IMR-90 (cell line): ENCODE data around the gene GLG1. TPM values are rescaled to one million over a fixed set of nuclear protein-coding genes. Genes with fewer than 3 reads are reported as not detected.
"Not testable (repeated sequence)": the region's sequence is repeated elsewhere in the genome, so short reads cannot be mapped to it uniquely, and the experiment has no call there.

Source experiments
- ATAC-seq: fragments of 200-7000 bp; cut with Tn5 transposase; 2 replicates; pipeline ENCODE4 v1.9.1; 2020; ENCODE audit warnings: low read depth, mild to moderate bottlenecking, moderate library complexity
- BruUV-seq: library from RNA; stranded (reverse); fragments of 400-500 nt; replicated peaks from 2 replicates; lab custom pipeline; 2021; lab: Mats Ljungman, UMichigan
- CTCF ChIA-PET: fragments of 300-600 bp; formaldehyde crosslinking; extraction: SDS; loops from one replicate; lab custom pipeline; 2021; ENCODE audit warnings: antibody characterized with exemption; lab: Yijun Ruan, JAX
- POLR2A ChIA-PET: fragments of 300-600 bp; sonication (Branson Sonifier 250); formaldehyde crosslinking; loops from one replicate; lab custom pipeline; 2022; ENCODE audit warnings: antibody characterized with exemption; ENCODE audit not compliant: unreplicated experiment; lab: Charles Lee
- DNase-seq: peaks from one replicate; pipeline ENCODE4 v3.0.0; 2013
- H2AFZ ChIP-seq: replicated peaks from 2 replicates; pipeline ENCODE3; 2013; ENCODE audit warnings: low read length, mild to moderate bottlenecking; ENCODE audit not compliant: poor library complexity
- H2AK5ac ChIP-seq: 2 replicates; pipeline ENCODE4 v1.6.1; 2013; ENCODE audit warnings: low read depth, low read length, inconsistent platforms
- H2AK9ac ChIP-seq: replicated peaks from 2 replicates; pipeline ENCODE3; 2013; ENCODE audit warnings: mild to moderate bottlenecking, low read depth, low read length, moderate library complexity; ENCODE audit not compliant: poor library complexity
- H2BK120ac ChIP-seq: 2 replicates; pipeline ENCODE4 v1.6.1; 2013; ENCODE audit warnings: low read depth, low read length, inconsistent platforms
- H2BK15ac ChIP-seq: 3 replicates; pipeline ENCODE4 v1.6.1; 2013; ENCODE audit warnings: low read depth, low read length, inconsistent platforms
- H2BK20ac ChIP-seq: 2 replicates; pipeline ENCODE4 v1.6.1; 2013; ENCODE audit warnings: low read depth, mild to moderate bottlenecking, inconsistent platforms, low read length, moderate library complexity
- H2BK5ac ChIP-seq: 2 replicates; pipeline ENCODE4 v1.6.1; 2013; ENCODE audit warnings: mild to moderate bottlenecking, low read depth, low read length, inconsistent platforms; ENCODE audit not compliant: poor library complexity, severe bottlenecking
- H3K14ac ChIP-seq: replicated peaks from 2 replicates; pipeline ENCODE4 v1.6.1; 2013; ENCODE audit warnings: low read depth, low read length, inconsistent platforms
- H3K18ac ChIP-seq: 2 replicates; pipeline ENCODE4 v1.6.1; 2013; ENCODE audit warnings: low read depth, low read length, control low read depth
- H3K23ac ChIP-seq: 2 replicates; pipeline ENCODE4 v1.6.1; 2013; ENCODE audit warnings: low read depth, low read length, inconsistent platforms
- H3K27ac ChIP-seq: 2 replicates; pipeline ENCODE4 v1.5.1; 2013; ENCODE audit warnings: mild to moderate bottlenecking, control low read depth, low read length; ENCODE audit not compliant: insufficient read depth
- H3K27me3 ChIP-seq: 2 replicates; pipeline ENCODE4 v1.6.1; 2013; ENCODE audit warnings: low read length; ENCODE audit not compliant: control insufficient read depth, insufficient read depth
- H3K36me3 ChIP-seq: 2 replicates; pipeline ENCODE4 v1.6.1; 2013; ENCODE audit warnings: low read length, mixed read lengths; ENCODE audit not compliant: control insufficient read depth, insufficient read depth
- H3K4ac ChIP-seq: 2 replicates; pipeline ENCODE4 v1.6.1; 2013; ENCODE audit warnings: low read depth, low read length, inconsistent platforms
- H3K4me1 ChIP-seq: 2 replicates; pipeline ENCODE4 v1.6.1; 2013; ENCODE audit warnings: low read length, mixed read lengths; ENCODE audit not compliant: control insufficient read depth, insufficient read depth
- H3K4me2 ChIP-seq: 2 replicates; pipeline ENCODE4 v1.6.1; 2013; ENCODE audit warnings: low read depth, mild to moderate bottlenecking, control low read depth, low read length, moderate library complexity
- H3K4me3 ChIP-seq: 2 replicates; pipeline ENCODE4 v1.5.1; 2013; ENCODE audit warnings: low read depth, mild to moderate bottlenecking, control low read depth, low read length, moderate library complexity; ENCODE audit not compliant: insufficient read depth
- H3K56ac ChIP-seq: 2 replicates; pipeline ENCODE4 v1.6.1; 2013; ENCODE audit warnings: low read length, inconsistent platforms; ENCODE audit not compliant: insufficient read depth; ENCODE audit errors: extremely low read depth
- H3K79me1 ChIP-seq, 2 experiments: 2 replicates each; pipeline ENCODE4 v1.6.1; 2013; ENCODE audit warnings: low read length in 2 of 2, inconsistent platforms in 1 of 2, low read depth in 1 of 2
- H3K9ac ChIP-seq: 2 replicates; pipeline ENCODE4 v1.6.1; 2013; ENCODE audit warnings: low read depth, low read length, control low read depth
- H3K9me1 ChIP-seq: 2 replicates; pipeline ENCODE4 v1.6.1; 2013; ENCODE audit warnings: low read length, inconsistent platforms; ENCODE audit not compliant: insufficient read depth
- H3K9me3 ChIP-seq: 2 replicates; pipeline ENCODE4 v1.6.1; 2013; ENCODE audit warnings: low read length; ENCODE audit not compliant: control insufficient read depth, insufficient read depth
- H4K20me1 ChIP-seq: 2 replicates; pipeline ENCODE4 v1.6.1; 2013; ENCODE audit warnings: low read length, inconsistent platforms; ENCODE audit not compliant: insufficient read depth
- H4K5ac ChIP-seq: 2 replicates; pipeline ENCODE4 v1.6.1; 2013; ENCODE audit warnings: mild to moderate bottlenecking, low read depth, low read length, control low read depth
- H4K8ac ChIP-seq, 2 experiments: 2 replicates each; pipeline ENCODE4 v1.6.1; 2013; ENCODE audit warnings: low read depth in 2 of 2, low read length in 2 of 2, control low read depth in 1 of 2, inconsistent platforms in 1 of 2
- H4K91ac ChIP-seq: 2 replicates; pipeline ENCODE4 v1.6.1; 2013; ENCODE audit warnings: low read depth, low read length, inconsistent platforms; ENCODE audit not compliant: insufficient read depth
- MAFK ChIP-seq: IDR thresholded peaks from 2 replicates; pipeline ENCODE4 v1.6.1; 2012; ENCODE audit warnings: low read depth, low read length, improper control_type of control experiment
- WGBS, 2 experiments: methylation state at CpG; one replicate each; pipeline versions ENCODE4 v1.1.5 to v1.1.7; 2013; ENCODE audit warnings: missing lambda C conversion rate in 2 of 2; ENCODE audit not compliant: insufficient read length in 1 of 2; ENCODE audit errors: extremely low coverage in 2 of 2; 5-methylcytosine and 5-hydroxymethylcytosine counted together
- dilution Hi-C: fragments of 300-500 bp; cut with HindIII; formaldehyde crosslinking; loops from one replicate; pipeline ENCODE4 v1.14.3; 2018; ENCODE audit warnings: low sequenced_read_pairs; ENCODE audit not compliant: unreplicated experiment
- in situ Hi-C: fragments of 300-500 bp; cut with MboI; formaldehyde crosslinking; loops from 3 replicates; pipeline ENCODE4 v1.14.3; 2019; ENCODE audit warnings: low sequenced_read_pairs, inconsistent platforms, mixed read lengths
- intact Hi-C: fragments of 100-400 bp; cut with micrococcal nuclease; formaldehyde crosslinking; loops from 2 replicates; pipeline ENCODE4 v1.10.0; 2022
- polyA plus RNA-seq, 3 experiments: library from polyadenylated mRNA; depleted of rRNA; stranded (reverse); fragments of >200 nt; gene quantifications; 2 replicates each; pipeline ENCODE4 v1.2.3, GENCODE V29; 2012; ENCODE audit warnings: low replicate concordance in 1 of 3
- total RNA-seq: library from RNA; depleted of rRNA; stranded (reverse); fragments of >200 nt; gene quantifications from 2 replicates; pipeline ENCODE4 v1.2.3, GENCODE V29; 2012

Gene GLG1
- total and polyA plus RNA-seq, 2 of the 4 experiments (the other 2 are of a cell fraction): 91.0 to 107 TPM

DNA sequence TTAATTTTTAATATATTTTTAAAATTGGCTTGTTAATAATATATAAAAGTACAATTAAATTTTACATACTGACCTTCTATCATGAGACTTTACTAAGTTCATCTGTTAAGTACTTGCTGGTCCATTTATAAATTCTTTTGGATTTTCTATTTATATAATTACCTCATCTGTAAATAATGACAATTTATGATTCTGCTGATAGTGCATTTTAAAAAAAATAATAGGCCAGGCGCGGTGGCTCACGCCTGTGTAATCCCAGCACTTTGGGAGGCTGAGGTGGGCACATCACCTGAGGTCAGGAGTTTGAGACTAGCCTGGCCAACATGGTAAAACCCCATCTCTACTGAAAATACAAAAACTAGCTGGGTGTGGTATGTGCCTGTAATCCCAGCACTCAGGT is 83.2 kb downstream of the GLG1 start:
- H4K5ac ChIP-seq, H2BK20ac ChIP-seq, H3K9ac ChIP-seq, DNase-seq, H3K9me1 ChIP-seq, H2BK120ac ChIP-seq, CTCF ChIA-PET, H2BK5ac ChIP-seq, H2AK9ac ChIP-seq, H4K91ac ChIP-seq, H3K4me3 ChIP-seq, H3K4me2 ChIP-seq, H2AK5ac ChIP-seq, H3K18ac ChIP-seq, dilution Hi-C loops, H3K23ac ChIP-seq, BruUV-seq, H3K56ac ChIP-seq, H3K36me3 ChIP-seq, H2BK15ac ChIP-seq, H4K20me1 ChIP-seq, ATAC-seq, in situ Hi-C loops, H4K8ac ChIP-seq, H3K14ac ChIP-seq, H3K4ac ChIP-seq, H2AFZ ChIP-seq, H3K27me3 ChIP-seq, H3K27ac ChIP-seq, intact Hi-C loops, H3K4me1 ChIP-seq, H3K9me3 ChIP-seq: not testable (repeated sequence)
- H3K79me1 ChIP-seq: peaks cover 4 to 19% of the 10 kb centered on the region in 2 experiments; a peak in 3 of 4 replicates
- POLR2A ChIA-PET: interaction anchor here (0.6 kb wide), 1 partner anchor 31 kb away, joined by 3 read pairs; no protein-coding TSS in a partner anchor
- no CpG with 5 or more reads among the region's 3 CpGs for WGBS, 2 experiments
- peak; percentile 84 for TF ChIP-seq MAFK
